NT2/D1 (cell line): ENCODE measurements around the gene SPOCK1.

Source experiments
- SUZ12 ChIP-seq: IDR thresholded peaks from 2 replicates; pipeline ENCODE4 v1.6.1; 2011; ENCODE audit not compliant: insufficient read length, insufficient read depth; ENCODE audit errors: extremely low read depth
- ZNF274 ChIP-seq: IDR thresholded peaks from 2 replicates; pipeline ENCODE4 v1.6.1; 2011; ENCODE audit warnings: mild to moderate bottlenecking, low read depth, low read length

DNA sequence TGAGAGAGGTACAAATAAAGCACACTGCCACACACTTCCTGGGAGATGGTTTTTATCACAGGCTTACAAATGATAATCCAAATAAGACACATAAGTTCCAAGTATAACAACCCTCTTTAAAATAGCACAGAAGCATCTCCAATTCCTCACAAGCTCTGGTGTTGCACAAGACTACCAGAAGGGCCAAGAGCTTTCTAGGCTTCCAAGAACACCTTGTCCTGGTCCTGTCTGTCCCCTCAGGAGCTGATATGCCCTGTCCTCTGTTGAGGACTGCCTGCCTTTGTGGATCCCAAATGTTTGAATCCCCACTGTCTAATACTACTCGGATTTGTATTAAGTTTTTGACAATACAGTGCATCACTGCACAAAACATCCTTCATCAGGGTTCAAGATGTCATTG lies 110.1 kb downstream of the SPOCK1 start:
- no peak for TF ChIP-seq SUZ12
- no peak for TF ChIP-seq ZNF274
